HepG2 (cell line): Measurements from ENCODE around the gene MTA3. TPM values are rescaled to one million over a fixed set of nuclear protein-coding genes. Genes with fewer than 3 reads are reported as not detected.

Source experiments
- ESRRA ChIP-seq: sonication (generic); formaldehyde crosslinking; IDR thresholded peaks from 2 replicates; pipeline ENCODE4 v1.5.1; 2020; ENCODE audit warnings: mild to moderate bottlenecking, low read depth, missing genetic modification reagents
- GTF3A ChIP-seq: sonication (generic); formaldehyde crosslinking; conservative IDR thresholded peaks from 2 replicates; pipeline ENCODE4 v1.4.0; 2020; ENCODE audit warnings: mild to moderate bottlenecking, missing genetic modification reagents
- MAF1 ChIP-seq: sonication (generic); formaldehyde crosslinking; IDR thresholded peaks from 2 replicates; pipeline ENCODE4 v1.5.0; 2020; ENCODE audit warnings: missing genetic modification reagents, borderline replicate concordance
- MLLT10 ChIP-seq: sonication (generic); formaldehyde crosslinking; IDR thresholded peaks from 2 replicates; pipeline ENCODE4 v1.4.0; 2020; ENCODE audit warnings: missing genetic modification reagents
- NRL ChIP-seq: sonication (generic); formaldehyde crosslinking; IDR thresholded peaks from 2 replicates; pipeline ENCODE4 v1.5.0; 2020; ENCODE audit warnings: missing genetic modification reagents, mild to moderate bottlenecking, moderate library complexity, borderline replicate concordance
- TP53 ChIP-seq: sonication (generic); formaldehyde crosslinking; conservative IDR thresholded peaks from 2 replicates; pipeline ENCODE4 v1.4.0; 2020; ENCODE audit warnings: missing genetic modification reagents
- ZC3H13 ChIP-seq: sonication (generic); formaldehyde crosslinking; IDR thresholded peaks from 2 replicates; pipeline ENCODE4 v1.8.1; 2023; ENCODE audit warnings: mild to moderate bottlenecking, missing genetic modification reagents, moderate library complexity
- ZNF816 ChIP-seq: sonication (generic); formaldehyde crosslinking; IDR thresholded peaks from 2 replicates; pipeline ENCODE4 v1.8.0; 2022; ENCODE audit warnings: missing genetic modification reagents, mild to moderate bottlenecking, borderline replicate concordance
- polyA plus RNA-seq, 8 experiments: library from polyadenylated mRNA; depleted of rRNA in 3 of 8; stranded (reverse) in 7 of 8; unstranded in 1 of 8; fragments of >200 nt; fragmentation: Illumina TruSeq in 4 of 8; extraction: Trizol in 4 of 8; gene quantifications; 2 replicates each; pipeline versions ENCODE4 v1.2.1 to v1.2.3, GENCODE V29; 2011 to 2016; ENCODE audit warnings: low read depth in 4 of 8, missing spikeins in 1 of 8, mixed read lengths in 1 of 8; ENCODE audit not compliant: insufficient read depth in 1 of 8
- total RNA-seq, 5 experiments: library from RNA; depleted of rRNA; stranded (reverse); fragments of >200 nt; fragmentation: Illumina TruSeq; extraction: Trizol; gene quantifications; 2 replicates each; pipeline ENCODE4 v1.2.3, GENCODE V29; 2016; ENCODE audit warnings: low read depth in 1 of 5
- TF ChIP-seq, protein P1 (sequence below): sonication (generic); formaldehyde crosslinking; IDR thresholded peaks from 2 replicates; pipeline ENCODE4 v1.5.1; 2020; ENCODE audit warnings: mild to moderate bottlenecking, missing genetic modification reagents, borderline replicate concordance
- TF ChIP-seq, protein P2 (sequence below): sonication (generic); formaldehyde crosslinking; conservative IDR thresholded peaks from 2 replicates; pipeline ENCODE4 v1.4.0; 2020; ENCODE audit warnings: mild to moderate bottlenecking, missing genetic modification reagents, moderate library complexity
- TF ChIP-seq, protein P3 (sequence below): sonication (generic); formaldehyde crosslinking; IDR thresholded peaks from 2 replicates; pipeline ENCODE4 v1.8.1; 2022; ENCODE audit warnings: low read depth, mild to moderate bottlenecking, missing genetic modification reagents
- TF ChIP-seq, protein P4 (sequence below): sonication (generic); formaldehyde crosslinking; IDR thresholded peaks from 2 replicates; pipeline ENCODE4 v1.4.0; 2020; ENCODE audit warnings: mild to moderate bottlenecking, missing genetic modification reagents

Gene MTA3
- total and polyA plus RNA-seq, 2 of the 13 experiments (the other 11 are each of a cell fraction or from before 2014, with no cell fraction given), result 48.8 to 77.8 TPM

DNA sequence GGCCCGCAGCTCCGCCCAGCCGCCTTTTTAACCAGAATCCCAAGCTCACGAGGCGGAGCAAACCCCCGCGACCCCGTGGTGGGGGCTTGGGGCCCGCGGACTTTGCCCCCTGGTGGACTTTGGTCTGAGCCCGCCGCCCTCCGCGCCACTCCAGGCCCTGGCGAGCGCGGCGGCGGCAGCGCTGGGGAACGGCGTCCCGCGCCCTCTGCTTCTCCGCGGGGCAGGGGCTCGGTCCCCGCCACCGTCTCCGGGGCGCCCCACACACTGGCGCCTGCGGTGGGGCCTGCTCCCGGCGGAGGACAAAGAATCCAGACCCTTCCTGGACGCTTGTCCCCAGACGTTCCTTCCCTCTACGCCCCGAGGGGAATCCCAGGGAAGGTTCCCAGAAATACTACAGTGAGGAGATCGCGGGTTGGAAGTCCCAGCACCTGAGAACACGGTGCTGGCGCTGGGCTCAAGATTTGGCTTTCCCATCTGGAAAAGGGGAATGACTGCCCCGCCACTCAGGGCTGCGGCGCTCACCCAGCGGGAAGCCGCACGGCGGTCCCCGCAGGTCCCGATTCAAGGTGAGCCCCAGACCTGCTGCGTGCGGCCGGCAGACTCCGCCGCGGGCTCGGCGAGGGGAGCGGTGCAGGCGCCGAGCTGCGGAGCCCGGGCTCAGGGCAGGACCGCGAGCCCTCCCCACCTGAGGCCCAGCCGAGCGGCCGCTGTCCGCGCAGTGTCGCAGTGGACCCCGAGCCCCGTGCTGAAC, 224.3 kb downstream of the MTA3 start, which contains the start of gene HAAO (continued):
- TF ChIP-seq, protein P1, sequence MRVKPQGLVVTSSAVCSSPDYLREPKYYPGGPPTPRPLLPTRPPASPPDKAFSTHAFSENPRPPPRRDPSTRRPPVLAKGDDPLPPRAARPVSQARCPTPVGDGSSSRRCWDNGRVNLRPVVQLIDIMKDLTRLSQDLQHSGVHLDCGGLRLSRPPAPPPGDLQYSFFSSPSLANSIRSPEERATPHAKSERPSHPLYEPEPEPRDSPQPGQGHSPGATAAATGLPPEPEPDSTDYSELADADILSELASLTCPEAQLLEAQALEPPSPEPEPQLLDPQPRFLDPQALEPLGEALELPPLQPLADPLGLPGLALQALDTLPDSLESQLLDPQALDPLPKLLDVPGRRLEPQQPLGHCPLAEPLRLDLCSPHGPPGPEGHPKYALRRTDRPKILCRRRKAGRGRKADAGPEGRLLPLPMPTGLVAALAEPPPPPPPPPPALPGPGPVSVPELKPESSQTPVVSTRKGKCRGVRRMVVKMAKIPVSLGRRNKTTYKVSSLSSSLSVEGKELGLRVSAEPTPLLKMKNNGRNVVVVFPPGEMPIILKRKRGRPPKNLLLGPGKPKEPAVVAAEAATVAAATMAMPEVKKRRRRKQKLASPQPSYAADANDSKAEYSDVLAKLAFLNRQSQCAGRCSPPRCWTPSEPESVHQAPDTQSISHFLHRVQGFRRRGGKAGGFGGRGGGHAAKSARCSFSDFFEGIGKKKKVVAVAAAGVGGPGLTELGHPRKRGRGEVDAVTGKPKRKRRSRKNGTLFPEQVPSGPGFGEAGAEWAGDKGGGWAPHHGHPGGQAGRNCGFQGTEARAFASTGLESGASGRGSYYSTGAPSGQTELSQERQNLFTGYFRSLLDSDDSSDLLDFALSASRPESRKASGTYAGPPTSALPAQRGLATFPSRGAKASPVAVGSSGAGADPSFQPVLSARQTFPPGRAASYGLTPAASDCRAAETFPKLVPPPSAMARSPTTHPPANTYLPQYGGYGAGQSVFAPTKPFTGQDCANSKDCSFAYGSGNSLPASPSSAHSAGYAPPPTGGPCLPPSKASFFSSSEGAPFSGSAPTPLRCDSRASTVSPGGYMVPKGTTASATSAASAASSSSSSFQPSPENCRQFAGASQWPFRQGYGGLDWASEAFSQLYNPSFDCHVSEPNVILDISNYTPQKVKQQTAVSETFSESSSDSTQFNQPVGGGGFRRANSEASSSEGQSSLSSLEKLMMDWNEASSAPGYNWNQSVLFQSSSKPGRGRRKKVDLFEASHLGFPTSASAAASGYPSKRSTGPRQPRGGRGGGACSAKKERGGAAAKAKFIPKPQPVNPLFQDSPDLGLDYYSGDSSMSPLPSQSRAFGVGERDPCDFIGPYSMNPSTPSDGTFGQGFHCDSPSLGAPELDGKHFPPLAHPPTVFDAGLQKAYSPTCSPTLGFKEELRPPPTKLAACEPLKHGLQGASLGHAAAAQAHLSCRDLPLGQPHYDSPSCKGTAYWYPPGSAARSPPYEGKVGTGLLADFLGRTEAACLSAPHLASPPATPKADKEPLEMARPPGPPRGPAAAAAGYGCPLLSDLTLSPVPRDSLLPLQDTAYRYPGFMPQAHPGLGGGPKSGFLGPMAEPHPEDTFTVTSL (CRISPR knock-in tag), result peak; percentile 80; the same call in 1 of the 2 replicates
- TF ChIP-seq, protein P2, sequence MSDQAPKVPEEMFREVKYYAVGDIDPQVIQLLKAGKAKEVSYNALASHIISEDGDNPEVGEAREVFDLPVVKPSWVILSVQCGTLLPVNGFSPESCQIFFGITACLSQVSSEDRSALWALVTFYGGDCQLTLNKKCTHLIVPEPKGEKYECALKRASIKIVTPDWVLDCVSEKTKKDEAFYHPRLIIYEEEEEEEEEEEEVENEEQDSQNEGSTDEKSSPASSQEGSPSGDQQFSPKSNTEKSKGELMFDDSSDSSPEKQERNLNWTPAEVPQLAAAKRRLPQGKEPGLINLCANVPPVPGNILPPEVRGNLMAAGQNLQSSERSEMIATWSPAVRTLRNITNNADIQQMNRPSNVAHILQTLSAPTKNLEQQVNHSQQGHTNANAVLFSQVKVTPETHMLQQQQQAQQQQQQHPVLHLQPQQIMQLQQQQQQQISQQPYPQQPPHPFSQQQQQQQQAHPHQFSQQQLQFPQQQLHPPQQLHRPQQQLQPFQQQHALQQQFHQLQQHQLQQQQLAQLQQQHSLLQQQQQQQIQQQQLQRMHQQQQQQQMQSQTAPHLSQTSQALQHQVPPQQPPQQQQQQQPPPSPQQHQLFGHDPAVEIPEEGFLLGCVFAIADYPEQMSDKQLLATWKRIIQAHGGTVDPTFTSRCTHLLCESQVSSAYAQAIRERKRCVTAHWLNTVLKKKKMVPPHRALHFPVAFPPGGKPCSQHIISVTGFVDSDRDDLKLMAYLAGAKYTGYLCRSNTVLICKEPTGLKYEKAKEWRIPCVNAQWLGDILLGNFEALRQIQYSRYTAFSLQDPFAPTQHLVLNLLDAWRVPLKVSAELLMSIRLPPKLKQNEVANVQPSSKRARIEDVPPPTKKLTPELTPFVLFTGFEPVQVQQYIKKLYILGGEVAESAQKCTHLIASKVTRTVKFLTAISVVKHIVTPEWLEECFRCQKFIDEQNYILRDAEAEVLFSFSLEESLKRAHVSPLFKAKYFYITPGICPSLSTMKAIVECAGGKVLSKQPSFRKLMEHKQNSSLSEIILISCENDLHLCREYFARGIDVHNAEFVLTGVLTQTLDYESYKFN, result peak; percentile 99
- TF ChIP-seq GTF3A (CRISPR knock-in tag) (no peak; the same call in 1 of the 2 replicates), MAF1 (peak; percentile 92; the same call in 1 of the 2 replicates), TP53 (CRISPR knock-in tag) (0 out of 2 replicates have a peak, but pooled peaks have one; percentile 62), NRL (peak; percentile 86), ZC3H13 (CRISPR knock-in tag) (peak; percentile 97), ZNF816 (peak; percentile 98), MLLT10 (CRISPR knock-in tag) (no peak; the same call in 1 of the 2 replicates), ESRRA (CRISPR knock-in tag) (peak; percentile 99)
- TF ChIP-seq, protein P3, sequence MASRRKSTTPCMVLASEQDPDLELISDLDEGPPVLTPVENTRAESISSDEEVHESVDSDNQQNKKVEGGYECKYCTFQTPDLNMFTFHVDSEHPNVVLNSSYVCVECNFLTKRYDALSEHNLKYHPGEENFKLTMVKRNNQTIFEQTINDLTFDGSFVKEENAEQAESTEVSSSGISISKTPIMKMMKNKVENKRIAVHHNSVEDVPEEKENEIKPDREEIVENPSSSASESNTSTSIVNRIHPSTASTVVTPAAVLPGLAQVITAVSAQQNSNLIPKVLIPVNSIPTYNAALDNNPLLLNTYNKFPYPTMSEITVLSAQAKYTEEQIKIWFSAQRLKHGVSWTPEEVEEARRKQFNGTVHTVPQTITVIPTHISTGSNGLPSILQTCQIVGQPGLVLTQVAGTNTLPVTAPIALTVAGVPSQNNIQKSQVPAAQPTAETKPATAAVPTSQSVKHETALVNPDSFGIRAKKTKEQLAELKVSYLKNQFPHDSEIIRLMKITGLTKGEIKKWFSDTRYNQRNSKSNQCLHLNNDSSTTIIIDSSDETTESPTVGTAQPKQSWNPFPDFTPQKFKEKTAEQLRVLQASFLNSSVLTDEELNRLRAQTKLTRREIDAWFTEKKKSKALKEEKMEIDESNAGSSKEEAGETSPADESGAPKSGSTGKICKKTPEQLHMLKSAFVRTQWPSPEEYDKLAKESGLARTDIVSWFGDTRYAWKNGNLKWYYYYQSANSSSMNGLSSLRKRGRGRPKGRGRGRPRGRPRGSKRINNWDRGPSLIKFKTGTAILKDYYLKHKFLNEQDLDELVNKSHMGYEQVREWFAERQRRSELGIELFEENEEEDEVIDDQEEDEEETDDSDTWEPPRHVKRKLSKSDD (CRISPR knock-in tag), result peak; percentile 88
- TF ChIP-seq, protein P4, sequence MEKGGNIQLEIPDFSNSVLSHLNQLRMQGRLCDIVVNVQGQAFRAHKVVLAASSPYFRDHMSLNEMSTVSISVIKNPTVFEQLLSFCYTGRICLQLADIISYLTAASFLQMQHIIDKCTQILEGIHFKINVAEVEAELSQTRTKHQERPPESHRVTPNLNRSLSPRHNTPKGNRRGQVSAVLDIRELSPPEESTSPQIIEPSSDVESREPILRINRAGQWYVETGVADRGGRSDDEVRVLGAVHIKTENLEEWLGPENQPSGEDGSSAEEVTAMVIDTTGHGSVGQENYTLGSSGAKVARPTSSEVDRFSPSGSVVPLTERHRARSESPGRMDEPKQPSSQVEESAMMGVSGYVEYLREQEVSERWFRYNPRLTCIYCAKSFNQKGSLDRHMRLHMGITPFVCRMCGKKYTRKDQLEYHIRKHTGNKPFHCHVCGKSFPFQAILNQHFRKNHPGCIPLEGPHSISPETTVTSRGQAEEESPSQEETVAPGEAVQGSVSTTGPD (CRISPR knock-in tag), result no peak
